Thoracic aorta (tissue), 2 donors: ENCODE results near the gene ITGAL. TPM values are rescaled to one million over a fixed set of nuclear protein-coding genes. Genes with fewer than 3 reads are reported as not detected.

ENCODE experiments used
- ATAC-seq: fragments of 150-250 bp; one replicate; pipeline ENCODE4 v1.8.0; 2017; ENCODE audit warnings: low read depth; ENCODE audit not compliant: insufficient number of reproducible peaks, low FRiP score
- DNase-seq: peaks from one replicate; pipeline ENCODE4 v3.0.0-alpha.2; 2020; ENCODE audit warnings: low spot score
- H3K27ac ChIP-seq, 2 donors: fragments of 200-600 bp; sonication (generic); 1 replicate in 1 of 2; 2 replicates in 1 of 2; pipeline ENCODE4 v1.5.1; 2016; ENCODE audit warnings: mild to moderate bottlenecking in 2 of 2, moderate library complexity in 2 of 2
- H3K27me3 ChIP-seq: fragments of 200-600 bp; sonication (generic); replicated peaks from 2 replicates; pipeline ENCODE4 v1.6.0; 2016; ENCODE audit warnings: mild to moderate bottlenecking; ENCODE audit not compliant: insufficient read depth
- H3K36me3 ChIP-seq: fragments of 200-600 bp; sonication (generic); one replicate; pipeline ENCODE4 v1.5.1; 2016
- H3K4me1 ChIP-seq, 2 donors: fragments of 200-600 bp; sonication (generic); 1 replicate in 1 of 2; 2 replicates in 1 of 2; pipeline versions ENCODE4 v1.5.1 to v1.6.0; 2016; ENCODE audit warnings: low read depth in 2 of 2, mild to moderate bottlenecking in 1 of 2; ENCODE audit not compliant: control insufficient read depth in 1 of 2
- H3K4me3 ChIP-seq: fragments of 200-600 bp; sonication (generic); 2 replicates; pipeline ENCODE4 v1.5.1; 2016; ENCODE audit warnings: mild to moderate bottlenecking
- H3K9me3 ChIP-seq: fragments of 200-600 bp; sonication (generic); 2 replicates; pipeline ENCODE4 v1.5.1; 2016
- CTCF ChIP-seq: fragments of 200-600 bp; sonication (generic); IDR thresholded peaks from one replicate; pipeline ENCODE4 v1.5.1; 2019; ENCODE audit warnings: antibody characterized with exemption
- total RNA-seq, 2 donors: library from RNA; depleted of rRNA; stranded (reverse); fragments of >200 nt; gene quantifications; one replicate each; pipeline versions ENCODE4 v1.1.0 to v1.2.3, GENCODE V29; 2016

The ITGAL gene
- total RNA-seq, 2 donors from 2014 or later = 3.2 to 5.4 TPM

DNA sequence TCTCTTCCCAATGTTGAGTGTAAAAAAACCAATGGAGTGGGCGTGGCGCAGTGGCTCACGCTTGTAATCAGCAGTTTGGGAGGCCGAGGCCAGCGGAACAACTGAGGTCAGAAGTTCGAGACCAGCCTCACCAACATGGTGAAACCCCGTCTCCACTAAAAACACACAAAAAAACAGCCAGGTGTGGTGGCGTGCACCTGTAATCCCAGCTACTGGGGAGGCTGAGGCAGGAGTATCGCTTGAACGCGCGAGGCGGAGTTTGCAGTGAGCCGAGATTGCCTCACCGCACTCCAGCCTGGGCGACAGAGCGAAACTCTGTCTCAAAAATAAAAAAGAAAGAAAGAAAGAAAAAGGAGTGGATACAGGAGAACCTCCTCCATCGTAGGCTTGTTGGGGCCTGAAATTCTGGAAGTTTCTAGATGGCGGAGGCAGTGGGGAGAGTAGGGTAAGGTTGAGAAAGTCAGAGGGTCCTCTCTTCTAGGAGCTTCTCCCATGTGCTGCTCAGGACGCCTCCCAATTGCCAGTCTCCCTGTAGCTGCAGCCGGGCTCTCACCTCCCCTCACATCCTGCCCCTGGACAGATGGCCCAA, 86.3 kb downstream of the ITGAL start:
- Histone ChIP-seq H3K4me3 (peak overlapping the region; percentile 84), H3K27me3 (no peaks in the 10 kb centered on the region), H3K4me1 (peaks cover 8 to 25% of the 10 kb centered on the region in 2 donors), H3K27ac (peak overlapping the region in 1 of 2 donors; percentile 87), H3K9me3 (no peaks in the 10 kb centered on the region), H3K36me3 (peaks cover 20% of the 10 kb centered on the region)
- ATAC-seq (no peak), DNase-seq (no peak)
- TF ChIP-seq CTCF = no peak

GRCh38 chr16:30559690-30560089, 87.1 kb downstream of the ITGAL start:
- no peaks in the 10 kb centered on the region for H3K9me3 ChIP-seq
- H3K27ac ChIP-seq = no peak overlapping the region
- no peak overlapping the region for H3K4me3 ChIP-seq
- TF ChIP-seq CTCF = no peak
- H3K4me1 ChIP-seq = peaks cover 8 to 25% of the 10 kb centered on the region in 2 donors
- ATAC-seq (no peak), DNase-seq (no peak)
- peaks cover 11% of the 10 kb centered on the region for H3K36me3 ChIP-seq
- no peaks in the 10 kb centered on the region for H3K27me3 ChIP-seq

- TF ChIP-seq CTCF = no peak
- no peak for ATAC-seq
- H3K27me3 ChIP-seq = no peaks in the 10 kb centered on the region
- no peaks in the 10 kb centered on the region for H3K36me3 ChIP-seq
- H3K4me1 ChIP-seq = peaks cover 8 to 21% of the 10 kb centered on the region in 2 donors
- no peak for DNase-seq
- H3K9me3 ChIP-seq = no peaks in the 10 kb centered on the region
- H3K27ac ChIP-seq = peak overlapping the region; percentile 4 to 63
- peak overlapping the region; percentile 77 for H3K4me3 ChIP-seq
These were observed 88.7 kb downstream of the ITGAL start for GRCh38 chr16:30561089-30561816.

GRCh38 chr16:30562021-30562420, 89.5 kb downstream of the ITGAL start:
- no peak for DNase-seq
- Histone ChIP-seq H3K9me3 (no peaks in the 10 kb centered on the region), H3K27ac (peak overlapping the region in 1 of 2 donors; percentile 63), H3K4me3 (peak overlapping the region; percentile 77), H3K27me3 (no peaks in the 10 kb centered on the region), H3K4me1 (peaks cover 8 to 14% of the 10 kb centered on the region in 2 donors), H3K36me3 (no peaks in the 10 kb centered on the region)
- TF ChIP-seq CTCF = no peak
- ATAC-seq = no peak

DNA sequence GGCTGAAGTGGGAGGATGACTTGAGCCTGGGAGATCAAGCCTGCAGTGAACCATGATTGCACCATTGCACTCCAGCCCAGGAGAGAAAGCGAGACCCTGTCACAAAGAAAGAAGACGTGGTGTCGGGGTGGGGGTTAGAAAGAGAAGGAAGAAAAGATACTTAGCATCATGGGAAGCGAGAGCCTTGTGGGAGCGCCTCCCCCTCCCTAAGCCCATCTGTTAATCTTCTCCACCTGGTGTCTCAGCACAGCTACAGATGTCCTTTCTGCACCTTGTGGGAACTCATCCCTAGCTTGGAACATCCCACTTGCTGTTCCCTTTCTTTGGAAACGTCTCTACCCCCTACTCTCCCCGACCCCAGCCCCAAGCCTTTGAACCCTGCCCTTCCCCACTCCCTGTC, 93.0 kb downstream of the ITGAL start:
- Histone ChIP-seq H3K9me3 (no peaks in the 10 kb centered on the region), H3K36me3 (no peaks in the 10 kb centered on the region), H3K4me1 (peaks cover 10 to 16% of the 10 kb centered on the region in 2 donors), H3K27me3 (no peaks in the 10 kb centered on the region), H3K4me3 (no peak overlapping the region), H3K27ac (no peak overlapping the region)
- TF ChIP-seq CTCF = no peak
- ATAC-seq = no peak
- DNase-seq = no peak
